Measurements from ENCODE around the gene DYNLL1.
A peak's percentile ranks its signal among the peaks of the same experiment; 100 is the strongest.
"Not testable (repeated sequence)": the region's sequence is repeated elsewhere in the genome, so short reads cannot be mapped to it uniquely, and the experiment has no call there.

The DYNLL1 gene

GRCh38 chr12:120504587-120504986 lies 8.7 kb downstream of the DYNLL1 start:
- TF ChIP-seq, protein P1, sequence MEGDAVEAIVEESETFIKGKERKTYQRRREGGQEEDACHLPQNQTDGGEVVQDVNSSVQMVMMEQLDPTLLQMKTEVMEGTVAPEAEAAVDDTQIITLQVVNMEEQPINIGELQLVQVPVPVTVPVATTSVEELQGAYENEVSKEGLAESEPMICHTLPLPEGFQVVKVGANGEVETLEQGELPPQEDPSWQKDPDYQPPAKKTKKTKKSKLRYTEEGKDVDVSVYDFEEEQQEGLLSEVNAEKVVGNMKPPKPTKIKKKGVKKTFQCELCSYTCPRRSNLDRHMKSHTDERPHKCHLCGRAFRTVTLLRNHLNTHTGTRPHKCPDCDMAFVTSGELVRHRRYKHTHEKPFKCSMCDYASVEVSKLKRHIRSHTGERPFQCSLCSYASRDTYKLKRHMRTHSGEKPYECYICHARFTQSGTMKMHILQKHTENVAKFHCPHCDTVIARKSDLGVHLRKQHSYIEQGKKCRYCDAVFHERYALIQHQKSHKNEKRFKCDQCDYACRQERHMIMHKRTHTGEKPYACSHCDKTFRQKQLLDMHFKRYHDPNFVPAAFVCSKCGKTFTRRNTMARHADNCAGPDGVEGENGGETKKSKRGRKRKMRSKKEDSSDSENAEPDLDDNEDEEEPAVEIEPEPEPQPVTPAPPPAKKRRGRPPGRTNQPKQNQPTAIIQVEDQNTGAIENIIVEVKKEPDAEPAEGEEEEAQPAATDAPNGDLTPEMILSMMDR (IDR thresholded peaks at IDR 0.05; ENCODE audit: low read depth, low read length) = no peak
- in situ Hi-C loops (cut with HindIII; ENCODE audit: low sequenced_read_pairs) = no loop called here
- no peak for DNase-seq (ENCODE audit: low read depth, low spot score)

DNA sequence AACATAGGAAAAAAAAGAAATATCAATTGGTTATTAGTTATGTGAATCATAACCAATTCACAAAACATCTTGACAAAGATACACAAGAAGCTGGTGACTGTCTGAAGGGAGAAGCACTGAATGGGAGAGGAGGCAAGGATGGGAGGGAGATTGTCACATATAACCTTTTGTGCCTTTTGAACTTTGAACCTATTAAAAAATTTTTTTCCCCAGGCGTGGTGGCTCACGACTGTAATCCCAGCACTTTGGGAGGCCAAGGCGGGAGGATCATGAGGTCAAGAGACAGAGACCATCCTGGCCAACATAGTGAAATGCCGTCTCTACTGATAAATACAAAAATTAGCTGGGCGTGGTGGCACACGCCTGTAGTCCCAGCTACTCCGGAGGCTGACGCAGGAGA lies 12.6 kb downstream of the DYNLL1 start:
- TF ChIP-seq, protein P1 (IDR thresholded peaks at IDR 0.05; ENCODE audit: low read depth, low read length) = no peak
- H3K4me3 ChIP-seq (ENCODE audit: low read depth, low read length) = no peak overlapping the region
- in situ Hi-C loops (cut with HindIII; ENCODE audit: low sequenced_read_pairs) = no loop called here
- no peak for DNase-seq (ENCODE audit: low read depth, low spot score)

More at GRCh38 chr12:120504587-120504986, 8.7 kb downstream of the DYNLL1 start:
- H3K4me3 ChIP-seq (ENCODE audit: low read depth, low read length) = no peak overlapping the region

DNA sequence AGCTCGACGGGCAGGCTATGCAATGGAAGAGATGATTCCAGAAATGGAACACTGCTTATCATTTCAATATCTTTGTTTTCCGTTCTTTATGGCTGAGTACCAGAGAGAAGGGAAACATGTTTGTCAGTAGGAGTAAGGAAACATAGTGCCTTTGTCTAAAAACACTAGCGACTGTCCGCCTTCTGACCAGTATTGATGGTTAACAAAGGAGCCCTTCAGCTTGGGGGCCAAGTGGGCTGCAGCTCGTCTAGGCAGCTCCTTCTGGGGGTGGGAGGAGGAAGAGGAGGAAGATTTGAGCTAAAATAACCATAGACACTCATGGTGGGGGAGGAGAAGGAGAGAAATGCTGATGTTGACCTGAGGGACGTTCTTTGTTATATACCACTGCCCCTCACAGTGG lies 18.1 kb downstream of the DYNLL1 start:
- no peak for DNase-seq (ENCODE audit: low read depth, low spot score)
- TF ChIP-seq, protein P1 (IDR thresholded peaks at IDR 0.05; ENCODE audit: low read depth, low read length) = no peak
- in situ Hi-C loops (cut with HindIII; ENCODE audit: low sequenced_read_pairs) = no loop called here
- no peak overlapping the region for H3K4me3 ChIP-seq (ENCODE audit: low read depth, low read length)

- in situ Hi-C loops (cut with HindIII; ENCODE audit: low sequenced_read_pairs) = no loop called here
- no peak overlapping the region for H3K4me3 ChIP-seq (ENCODE audit: low read depth, low read length)
- TF ChIP-seq, protein P1 (IDR thresholded peaks at IDR 0.05; ENCODE audit: low read depth, low read length) = no peak
- no peak for DNase-seq (ENCODE audit: low read depth, low spot score)
Observed at GRCh38 chr12:120515496-120515895, 19.6 kb downstream of the DYNLL1 start.

DNA sequence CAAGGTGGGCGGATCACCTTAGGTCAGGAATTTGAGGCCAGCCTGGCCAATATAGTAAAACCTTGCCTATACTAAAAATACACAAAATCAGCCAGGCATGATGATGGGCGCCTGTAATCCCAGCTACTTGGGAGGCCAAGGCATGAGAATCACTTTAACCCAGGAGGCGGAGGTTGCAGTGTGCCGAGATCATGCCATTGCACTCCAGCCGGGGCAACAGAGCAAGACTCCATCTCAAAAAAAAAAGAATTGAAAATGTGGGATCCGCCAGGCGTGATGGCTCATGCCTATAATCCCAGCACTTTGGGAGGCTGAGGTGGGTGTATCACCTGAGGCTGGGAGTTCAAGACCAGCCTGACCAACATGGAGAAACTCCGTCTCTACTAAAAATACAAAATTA lies 23.4 kb downstream of the DYNLL1 start:
- H3K4me3 ChIP-seq (ENCODE audit: low read depth, low read length); in situ Hi-C loops (cut with HindIII; ENCODE audit: low sequenced_read_pairs); DNase-seq (ENCODE audit: low read depth, low spot score): not testable (repeated sequence)

DNA sequence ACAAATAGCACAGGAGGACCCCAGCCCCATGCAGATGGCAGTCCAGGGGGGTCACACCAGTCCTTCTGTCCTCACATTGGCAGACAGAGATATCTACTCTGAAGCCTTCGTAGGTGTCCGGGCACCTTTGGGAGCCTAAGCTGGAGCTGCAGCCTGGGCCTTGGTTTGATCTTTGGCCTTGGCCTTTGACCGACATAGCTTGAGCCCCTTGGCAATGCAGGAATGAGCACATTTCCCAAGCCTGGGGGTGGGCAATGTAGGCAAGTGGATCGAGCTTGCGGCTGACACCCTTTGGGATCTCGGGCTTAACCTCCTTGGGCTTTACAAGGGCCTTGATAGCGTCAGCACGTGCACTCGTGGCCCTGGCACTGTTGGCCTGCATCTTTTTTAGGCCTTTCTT lies 26.7 kb downstream of the DYNLL1 start:
- DNase-seq (ENCODE audit: low read depth, low spot score) = no peak
- in situ Hi-C loops (cut with HindIII; ENCODE audit: low sequenced_read_pairs) = no loop called here
- H3K4me3 ChIP-seq (ENCODE audit: low read depth, low read length) = no peak overlapping the region
- TF ChIP-seq, protein P1 (IDR thresholded peaks at IDR 0.05; ENCODE audit: low read depth, low read length) = no peak

DNA sequence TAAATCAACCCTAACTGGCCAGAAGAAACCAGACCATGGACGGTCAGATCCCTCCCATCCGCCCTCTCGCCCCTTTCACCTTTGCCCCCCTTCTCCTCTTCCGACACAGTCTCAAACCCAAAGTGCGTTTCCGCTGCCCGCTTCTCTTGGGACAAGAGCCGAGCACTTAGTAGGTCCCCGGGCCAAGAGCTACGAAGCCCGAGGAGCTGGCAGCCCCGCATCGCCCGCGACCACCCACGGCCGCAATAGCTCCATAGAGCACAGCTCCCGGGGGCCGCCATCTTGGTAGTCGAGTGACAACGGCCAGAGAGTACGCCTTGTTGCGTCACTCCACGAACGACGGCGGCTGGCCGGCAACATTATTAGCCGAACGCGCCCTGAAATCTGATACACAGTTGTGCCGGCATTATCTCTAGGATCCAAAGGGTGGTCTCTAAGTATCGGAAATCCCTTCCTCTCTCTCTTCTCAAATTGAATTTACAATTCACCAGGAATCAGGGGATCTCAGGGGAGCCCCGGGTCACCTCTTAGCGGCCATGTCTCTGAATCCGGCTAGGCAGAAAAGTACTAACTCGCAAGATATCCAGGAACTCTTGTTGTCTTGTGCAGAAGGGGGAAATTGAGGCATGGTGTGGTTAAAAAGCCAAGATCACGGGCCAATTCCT lies 33.1 kb downstream of the DYNLL1 start, which contains the start of gene COQ5:
Gene COQ5, minus strand, starts transcription at position 298 of the 665 bp plus-strand sequence. Its CDS starts 17 bp downstream, at position 281.
- peak; percentile 88 for DNase-seq (ENCODE audit: low read depth, low spot score)
- in situ Hi-C loops (cut with HindIII; ENCODE audit: low sequenced_read_pairs) = no loop called here

More for the DNA sequence above, 33.1 kb downstream of the DYNLL1 start, which contains the start of gene COQ5:
- TF ChIP-seq, protein P1 (IDR thresholded peaks at IDR 0.05; ENCODE audit: low read depth, low read length) = no peak
- H3K4me3 ChIP-seq (ENCODE audit: low read depth, low read length) = peak within 1 kb of the TSS; percentile 87
